BJ (cell line): Measurements from ENCODE around the gene MSL3B.

Experiments
- CTCF ChIA-PET: fragments of 350-600 bp; formaldehyde crosslinking; extraction: SDS; loops from one replicate; lab custom pipeline; 2021; ENCODE audit warnings: antibody characterized with exemption, inconsistent platforms; lab: Yijun Ruan, JAX
- POLR2A ChIA-PET: fragments of 300-600 bp; sonication (Branson Sonifier 250); formaldehyde crosslinking; extraction: SDS; loops from one replicate; lab custom pipeline; 2021; ENCODE audit warnings: antibody characterized with exemption; lab: Charles Lee
- DNase-seq: peaks from one replicate; pipeline ENCODE4 v3.0.0-alpha.2; 2011; ENCODE audit warnings: low read depth
- H3K27me3 ChIP-seq: 2 replicates; pipeline ENCODE4 v1.6.0; 2011; ENCODE audit warnings: low read length; ENCODE audit not compliant: control insufficient read depth, insufficient read depth
- H3K36me3 ChIP-seq: 2 replicates; pipeline ENCODE4 v1.5.1; 2011; ENCODE audit warnings: low read length; ENCODE audit not compliant: control insufficient read depth, insufficient read depth
- H3K4me3 ChIP-seq: 2 replicates; pipeline ENCODE4 v1.5.1; 2011; ENCODE audit warnings: low read depth, mild to moderate bottlenecking, control low read depth, low read length
- TF ChIP-seq, protein P1 (sequence below): IDR thresholded peaks from 2 replicates; pipeline ENCODE4 v1.5.1; 2011; ENCODE audit warnings: low read depth, mild to moderate bottlenecking, control low read depth, inconsistent platforms, low read length, moderate library complexity; ENCODE audit not compliant: insufficient read depth

MSL3B gene

GRCh38 chr2:233835230-233836186, 32.7 kb downstream of the MSL3B start:
- Histone ChIP-seq H3K36me3 (no peaks in the 10 kb centered on the region; the same call in 1 of the 2 replicates), H3K4me3 (no peak overlapping the region), H3K27me3 (no peaks in the 10 kb centered on the region)
- TF ChIP-seq, protein P1, sequence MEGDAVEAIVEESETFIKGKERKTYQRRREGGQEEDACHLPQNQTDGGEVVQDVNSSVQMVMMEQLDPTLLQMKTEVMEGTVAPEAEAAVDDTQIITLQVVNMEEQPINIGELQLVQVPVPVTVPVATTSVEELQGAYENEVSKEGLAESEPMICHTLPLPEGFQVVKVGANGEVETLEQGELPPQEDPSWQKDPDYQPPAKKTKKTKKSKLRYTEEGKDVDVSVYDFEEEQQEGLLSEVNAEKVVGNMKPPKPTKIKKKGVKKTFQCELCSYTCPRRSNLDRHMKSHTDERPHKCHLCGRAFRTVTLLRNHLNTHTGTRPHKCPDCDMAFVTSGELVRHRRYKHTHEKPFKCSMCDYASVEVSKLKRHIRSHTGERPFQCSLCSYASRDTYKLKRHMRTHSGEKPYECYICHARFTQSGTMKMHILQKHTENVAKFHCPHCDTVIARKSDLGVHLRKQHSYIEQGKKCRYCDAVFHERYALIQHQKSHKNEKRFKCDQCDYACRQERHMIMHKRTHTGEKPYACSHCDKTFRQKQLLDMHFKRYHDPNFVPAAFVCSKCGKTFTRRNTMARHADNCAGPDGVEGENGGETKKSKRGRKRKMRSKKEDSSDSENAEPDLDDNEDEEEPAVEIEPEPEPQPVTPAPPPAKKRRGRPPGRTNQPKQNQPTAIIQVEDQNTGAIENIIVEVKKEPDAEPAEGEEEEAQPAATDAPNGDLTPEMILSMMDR = no peak
- ChIA-PET CTCF (no interaction called here), POLR2A (no interaction called here)
- no peak for DNase-seq

GRCh38 chr2:233833345-233833744, 34.8 kb downstream of the MSL3B start:
- ChIA-PET POLR2A (no interaction called here), CTCF (interaction anchor here (1.5 kb wide), 1 partner anchor 385 kb away, joined by 11 read pairs; no protein-coding TSS in a partner anchor)
- no peaks in the 10 kb centered on the region for H3K36me3 ChIP-seq
- no peak overlapping the region for H3K4me3 ChIP-seq
- DNase-seq = no peak
- TF ChIP-seq, protein P1 = no peak
- H3K27me3 ChIP-seq = no peaks in the 10 kb centered on the region

- TF ChIP-seq, protein P1 = peak; percentile 38
- DNase-seq = no peak
- no peaks in the 10 kb centered on the region for H3K27me3 ChIP-seq
- H3K36me3 ChIP-seq = no peaks in the 10 kb centered on the region
- H3K4me3 ChIP-seq = no peak overlapping the region
- CTCF ChIA-PET = interaction anchor here (1.5 kb wide), 1 partner anchor 384 kb away, joined by 11 read pairs; no protein-coding TSS in a partner anchor
- POLR2A ChIA-PET = no interaction called here
Observed at GRCh38 chr2:233832869-233833311, 35.3 kb downstream of the MSL3B start.

DNA sequence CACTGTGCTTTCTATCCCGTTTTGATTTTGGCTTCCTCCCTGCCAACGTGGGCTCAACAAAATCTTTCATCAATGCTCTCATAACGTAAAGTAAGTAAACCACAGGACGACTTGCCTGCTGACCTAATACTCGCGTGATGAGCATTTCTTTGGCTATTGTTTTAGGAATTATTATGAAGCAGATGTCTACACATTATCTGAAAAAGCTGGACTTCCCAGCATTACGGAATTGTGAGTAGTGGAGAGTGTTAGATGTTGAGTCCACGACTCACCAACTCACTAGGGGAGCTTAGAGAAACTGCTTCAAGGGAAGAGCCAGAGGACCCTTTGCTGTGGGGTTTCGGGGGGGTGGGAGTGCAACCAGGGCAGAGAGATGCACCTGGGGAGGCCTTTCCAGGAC, 35.8 kb downstream of the MSL3B start:
- no peak for DNase-seq
- CTCF ChIA-PET = interaction anchor here (1.5 kb wide), 1 partner anchor 384 kb away, joined by 11 read pairs; no protein-coding TSS in a partner anchor
- Histone ChIP-seq H3K27me3 (no peaks in the 10 kb centered on the region), H3K4me3 (no peak overlapping the region), H3K36me3 (no peaks in the 10 kb centered on the region)
- TF ChIP-seq, protein P1 = no peak
- POLR2A ChIA-PET = no interaction called here

- no peaks in the 10 kb centered on the region for H3K27me3 ChIP-seq
- DNase-seq = no peak
- TF ChIP-seq, protein P1 = no peak
- CTCF ChIA-PET = interaction anchor here (1.5 kb wide), 1 partner anchor 383 kb away, joined by 11 read pairs; no protein-coding TSS in a partner anchor
- no peaks in the 10 kb centered on the region for H3K36me3 ChIP-seq
- H3K4me3 ChIP-seq = no peak overlapping the region
- POLR2A ChIA-PET = no interaction called here
Observed at GRCh38 chr2:233831861-233832260, 36.3 kb downstream of the MSL3B start.
